Measurements from ENCODE around the gene DDIT3. TPM values are rescaled to one million over a fixed set of nuclear protein-coding genes. Genes with fewer than 3 reads are reported as not detected.

Gene DDIT3
- total and polyA plus RNA-seq, 2 of the 13 experiments (the other 11 are each of a cell fraction or from before 2014, with no cell fraction given), result 27.5 to 48.7 TPM

DNA sequence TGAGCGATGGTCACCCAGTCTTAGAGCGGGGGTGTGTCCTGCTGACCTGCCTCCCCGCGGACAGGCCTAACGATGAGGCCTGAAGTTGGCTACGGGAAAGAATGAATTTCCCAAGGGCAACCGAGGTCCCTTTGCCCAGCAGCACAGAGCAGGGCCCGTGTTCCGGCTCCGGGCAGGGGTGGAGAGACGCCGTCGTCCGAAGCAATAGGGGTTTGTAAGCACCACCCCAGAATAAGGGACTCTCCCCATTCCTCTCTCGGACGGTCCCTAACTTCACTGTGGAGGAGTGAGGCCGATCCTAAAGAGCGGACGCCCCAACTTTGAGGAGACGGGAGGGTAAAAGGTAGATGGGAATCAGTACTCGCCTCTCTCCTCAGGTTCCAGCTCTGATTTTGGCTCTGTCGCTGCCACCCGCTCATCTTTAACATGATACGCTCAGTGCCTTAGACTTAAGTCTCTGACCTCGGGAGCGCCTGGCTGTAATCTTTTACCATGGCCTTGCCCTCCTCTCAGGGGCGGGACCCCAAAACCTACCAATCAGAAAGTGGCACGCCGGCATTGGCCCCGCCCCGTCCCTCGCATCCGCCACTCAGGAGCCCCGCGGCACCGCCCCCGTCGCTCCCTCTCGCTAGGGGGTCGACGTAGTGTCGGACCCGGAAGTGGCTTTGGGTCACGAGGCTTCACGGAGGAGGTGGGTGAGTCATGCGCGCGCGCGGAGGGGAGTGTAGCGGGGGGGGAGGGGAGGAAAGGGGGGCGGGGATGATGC is at the start of gene DDIT3 (continued):
- peak; percentile 67 for TF ChIP-seq ZNF609 (CRISPR knock-in tag; IDR thresholded peaks at IDR 0.05; ENCODE audit: borderline replicate concordance)
- peak; percentile 57; the same call in 1 of the 2 replicates for TF ChIP-seq DMAP1 (CRISPR knock-in tag; IDR thresholded peaks at IDR 0.05)
- TF ChIP-seq HNRNPK (IDR thresholded peaks at IDR 0.05; ENCODE audit: low read depth, low read length, poor library complexity, severe bottlenecking), result peak; percentile 89
- peak; percentile 56; the same call in 1 of the 2 replicates for TF ChIP-seq ZNF605 (CRISPR knock-in tag; IDR thresholded peaks at IDR 0.05)
- TF ChIP-seq PHB2 (IDR thresholded peaks at IDR 0.05; ENCODE audit: partially characterized antibody), result no peak
- no peak for TF ChIP-seq SOX13 (IDR thresholded peaks at IDR 0.05)
- 0 out of 4 replicates have a peak, but pooled peaks of 1 of the 2 experiments have one; percentile 11 for TF ChIP-seq SOX13 (CRISPR knock-in tag; conservative IDR thresholded peaks at IDR 0.05 in 1 of 2, IDR thresholded peaks at IDR 0.05 in 1 of 2)
- TF ChIP-seq, protein P1, sequence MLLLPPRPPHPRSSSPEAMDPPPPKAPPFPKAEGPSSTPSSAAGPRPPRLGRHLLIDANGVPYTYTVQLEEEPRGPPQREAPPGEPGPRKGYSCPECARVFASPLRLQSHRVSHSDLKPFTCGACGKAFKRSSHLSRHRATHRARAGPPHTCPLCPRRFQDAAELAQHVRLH (CRISPR knock-in tag; IDR thresholded peaks at IDR 0.05; ENCODE audit: borderline replicate concordance, low read depth), result peak; percentile 74
- TF ChIP-seq ZBTB44 (CRISPR knock-in tag; IDR thresholded peaks at IDR 0.05), result peak; percentile 74; the same call in 1 of the 2 replicates
- no peak; the same call in 1 of the 2 replicates for TF ChIP-seq BCL6 (CRISPR knock-in tag; IDR thresholded peaks at IDR 0.05)
- no peak for TF ChIP-seq NAIF1 (CRISPR knock-in tag; IDR thresholded peaks at IDR 0.05; ENCODE audit: borderline replicate concordance)
- peak; percentile 19; the same call in 1 of the 2 replicates for TF ChIP-seq NCOA2 (CRISPR knock-in tag; IDR thresholded peaks at IDR 0.05)
- TF ChIP-seq, protein P2, sequence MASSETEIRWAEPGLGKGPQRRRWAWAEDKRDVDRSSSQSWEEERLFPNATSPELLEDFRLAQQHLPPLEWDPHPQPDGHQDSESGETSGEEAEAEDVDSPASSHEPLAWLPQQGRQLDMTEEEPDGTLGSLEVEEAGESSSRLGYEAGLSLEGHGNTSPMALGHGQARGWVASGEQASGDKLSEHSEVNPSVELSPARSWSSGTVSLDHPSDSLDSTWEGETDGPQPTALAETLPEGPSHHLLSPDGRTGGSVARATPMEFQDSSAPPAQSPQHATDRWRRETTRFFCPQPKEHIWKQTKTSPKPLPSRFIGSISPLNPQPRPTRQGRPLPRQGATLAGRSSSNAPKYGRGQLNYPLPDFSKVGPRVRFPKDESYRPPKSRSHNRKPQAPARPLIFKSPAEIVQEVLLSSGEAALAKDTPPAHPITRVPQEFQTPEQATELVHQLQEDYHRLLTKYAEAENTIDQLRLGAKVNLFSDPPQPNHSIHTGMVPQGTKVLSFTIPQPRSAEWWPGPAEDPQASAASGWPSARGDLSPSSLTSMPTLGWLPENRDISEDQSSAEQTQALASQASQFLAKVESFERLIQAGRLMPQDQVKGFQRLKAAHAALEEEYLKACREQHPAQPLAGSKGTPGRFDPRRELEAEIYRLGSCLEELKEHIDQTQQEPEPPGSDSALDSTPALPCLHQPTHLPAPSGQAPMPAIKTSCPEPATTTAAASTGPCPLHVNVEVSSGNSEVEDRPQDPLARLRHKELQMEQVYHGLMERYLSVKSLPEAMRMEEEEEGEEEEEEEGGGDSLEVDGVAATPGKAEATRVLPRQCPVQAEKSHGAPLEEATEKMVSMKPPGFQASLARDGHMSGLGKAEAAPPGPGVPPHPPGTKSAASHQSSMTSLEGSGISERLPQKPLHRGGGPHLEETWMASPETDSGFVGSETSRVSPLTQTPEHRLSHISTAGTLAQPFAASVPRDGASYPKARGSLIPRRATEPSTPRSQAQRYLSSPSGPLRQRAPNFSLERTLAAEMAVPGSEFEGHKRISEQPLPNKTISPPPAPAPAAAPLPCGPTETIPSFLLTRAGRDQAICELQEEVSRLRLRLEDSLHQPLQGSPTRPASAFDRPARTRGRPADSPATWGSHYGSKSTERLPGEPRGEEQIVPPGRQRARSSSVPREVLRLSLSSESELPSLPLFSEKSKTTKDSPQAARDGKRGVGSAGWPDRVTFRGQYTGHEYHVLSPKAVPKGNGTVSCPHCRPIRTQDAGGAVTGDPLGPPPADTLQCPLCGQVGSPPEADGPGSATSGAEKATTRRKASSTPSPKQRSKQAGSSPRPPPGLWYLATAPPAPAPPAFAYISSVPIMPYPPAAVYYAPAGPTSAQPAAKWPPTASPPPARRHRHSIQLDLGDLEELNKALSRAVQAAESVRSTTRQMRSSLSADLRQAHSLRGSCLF (CRISPR knock-in tag; IDR thresholded peaks at IDR 0.05; ENCODE audit: borderline replicate concordance), result peak; percentile 57; the same call in 1 of the 2 replicates
- peak; percentile 86 for TF ChIP-seq ZNF33B (CRISPR knock-in tag; IDR thresholded peaks at IDR 0.05)
- TF ChIP-seq HOXA5 (CRISPR knock-in tag; IDR thresholded peaks at IDR 0.05), result no peak; the same call in 1 of the 2 replicates
- peak; percentile 91 for TF ChIP-seq FOSL2 (CRISPR knock-in tag; IDR thresholded peaks at IDR 0.05)
- no peak for TF ChIP-seq ZNF660 (CRISPR knock-in tag; IDR thresholded peaks at IDR 0.05; ENCODE audit: borderline replicate concordance, low read depth)

All from HepG2 (cell line).